Large intestine (tissue), 3 donors: Measurements from ENCODE around the gene ALK. TPM values are rescaled to one million over a fixed set of nuclear protein-coding genes. Genes with fewer than 3 reads are reported as not detected.

ENCODE experiments used
- DNase-seq, 2 donors: peaks; one replicate each; pipeline versions ENCODE4 v3.0.0 to v3.0.0-alpha.2; 2013
- H3K27ac ChIP-seq: one replicate; pipeline ENCODE4 v1.5.1; 2013; ENCODE audit warnings: low read length
- H3K27me3 ChIP-seq: 2 replicates; pipeline ENCODE4 v1.6.1; 2013; ENCODE audit warnings: low read length; ENCODE audit not compliant: control insufficient read depth, insufficient read depth
- H3K36me3 ChIP-seq: 2 replicates; pipeline ENCODE4 v1.6.1; 2013; ENCODE audit warnings: low read length; ENCODE audit not compliant: control insufficient read depth, insufficient read depth
- H3K4me1 ChIP-seq: one replicate; pipeline ENCODE4 v1.6.1; 2013; ENCODE audit warnings: low read length; ENCODE audit not compliant: control insufficient read depth, insufficient read depth
- H3K4me3 ChIP-seq: one replicate; pipeline ENCODE4 v1.5.1; 2013; ENCODE audit warnings: low read length
- H3K9me3 ChIP-seq: one replicate; pipeline ENCODE4 v1.6.1; 2013; ENCODE audit warnings: mild to moderate bottlenecking, low read depth, low read length, moderate library complexity; ENCODE audit not compliant: control insufficient read depth
- WGBS: methylation state at CpG from one replicate; pipeline ENCODE4 v1.1.5; 2013; ENCODE audit warnings: low lambda C conversion rate; ENCODE audit not compliant: insufficient coverage; 5-methylcytosine and 5-hydroxymethylcytosine counted together
- polyA plus RNA-seq: library from polyadenylated mRNA; unstranded; fragments of 120-200 nt; gene quantifications from one replicate; pipeline ENCODE4 v1.2.1, GENCODE V29; 2013

ALK gene
- polyA plus RNA-seq, 1 donor: 1.5 TPM

DNA sequence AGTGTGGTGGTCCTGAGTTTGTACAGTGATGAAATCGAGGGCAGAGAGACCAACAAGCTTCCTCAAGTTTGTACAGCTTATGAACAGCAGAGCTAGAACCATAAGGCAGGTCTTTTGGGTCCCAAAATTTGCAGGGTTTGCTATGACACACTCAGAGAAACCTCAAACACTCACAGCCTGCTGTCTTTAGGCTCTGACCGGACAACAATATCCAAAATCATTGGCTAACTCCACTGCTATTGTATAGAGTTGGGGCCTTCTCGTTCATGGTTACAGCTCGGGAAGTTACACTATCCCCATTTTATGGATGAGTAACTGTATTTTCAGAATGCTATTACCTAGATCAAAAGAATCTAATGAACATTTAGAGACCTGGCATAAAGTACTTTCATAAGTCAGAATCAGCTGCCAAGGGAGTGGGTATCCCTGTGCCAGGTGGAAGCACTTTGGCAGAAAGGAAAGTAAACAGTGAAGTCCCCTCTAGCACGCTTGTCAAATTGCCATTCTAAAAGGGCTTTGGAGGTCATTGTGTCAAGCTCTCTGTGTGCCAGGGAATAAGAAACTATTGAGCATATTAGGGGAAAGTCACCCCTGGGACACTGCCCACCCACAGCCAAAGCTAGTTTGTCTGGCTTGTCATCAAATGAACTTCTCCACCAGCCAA is 331.8 kb downstream of the ALK start:
- no CpG with 5 or more reads among the region's 5 CpGs for WGBS
- H3K4me1 ChIP-seq: no peaks in the 10 kb centered on the region
- H3K9me3 ChIP-seq: no peaks in the 10 kb centered on the region
- no peak for DNase-seq
- H3K27me3 ChIP-seq: no peaks in the 10 kb centered on the region
- H3K4me3 ChIP-seq: no peak overlapping the region
- H3K27ac ChIP-seq: no peak overlapping the region
- no peaks in the 10 kb centered on the region for H3K36me3 ChIP-seq

GRCh38 chr2:29587402-29588190 is 333.8 kb downstream of the ALK start:
- DNase-seq: no peak
- H3K4me1 ChIP-seq: no peaks in the 10 kb centered on the region
- no peaks in the 10 kb centered on the region for H3K9me3 ChIP-seq
- no peak overlapping the region for H3K27ac ChIP-seq
- WGBS: 92% methylated on average over 3 of the region's 5 CpGs
- H3K36me3 ChIP-seq: no peaks in the 10 kb centered on the region
- no peaks in the 10 kb centered on the region for H3K27me3 ChIP-seq
- no peak overlapping the region for H3K4me3 ChIP-seq

GRCh38 chr2:29586919-29587318 is 334.5 kb downstream of the ALK start:
- no peak for DNase-seq
- H3K36me3 ChIP-seq: no peaks in the 10 kb centered on the region
- H3K9me3 ChIP-seq: no peaks in the 10 kb centered on the region
- H3K27ac ChIP-seq: no peak overlapping the region
- H3K4me1 ChIP-seq: no peaks in the 10 kb centered on the region
- H3K27me3 ChIP-seq: no peaks in the 10 kb centered on the region
- WGBS: no CpG with 5 or more reads among the region's 1 CpG
- H3K4me3 ChIP-seq: no peak overlapping the region

- DNase-seq: no peak
- Histone ChIP-seq H3K27ac (no peak overlapping the region), H3K4me1 (no peaks in the 10 kb centered on the region), H3K9me3 (no peaks in the 10 kb centered on the region), H3K4me3 (no peak overlapping the region), H3K27me3 (no peaks in the 10 kb centered on the region), H3K36me3 (no peaks in the 10 kb centered on the region)
- WGBS: no CpG with 5 or more reads among the region's 1 CpG
Measured at GRCh38 chr2:29583548-29584156, 337.7 kb downstream of the ALK start.

DNA sequence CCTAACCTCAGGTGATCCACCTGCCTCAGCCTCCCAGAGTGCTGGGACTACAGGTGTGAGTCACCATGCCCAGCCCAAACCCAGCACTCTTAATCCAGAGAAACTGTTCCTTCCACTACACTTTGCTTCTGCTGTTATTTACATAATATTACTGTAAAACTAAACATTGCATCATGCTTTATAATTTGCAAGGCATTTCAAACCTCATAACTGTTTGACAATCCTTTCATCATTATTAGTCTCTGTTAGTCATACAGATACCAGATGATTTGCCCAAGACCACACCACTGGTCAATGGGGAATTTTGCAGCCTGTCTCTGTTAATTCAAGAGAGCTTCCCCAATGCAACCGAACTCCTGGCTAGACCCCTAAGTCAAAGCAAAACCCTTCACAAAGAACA is 338.3 kb downstream of the ALK start:
- no peak for DNase-seq
- H3K27ac ChIP-seq: no peak overlapping the region
- H3K4me3 ChIP-seq: no peak overlapping the region
- no CpG with 5 or more reads among the region's 1 CpG for WGBS
- H3K36me3 ChIP-seq: no peaks in the 10 kb centered on the region
- H3K27me3 ChIP-seq: no peaks in the 10 kb centered on the region
- H3K9me3 ChIP-seq: no peaks in the 10 kb centered on the region
- H3K4me1 ChIP-seq: no peaks in the 10 kb centered on the region

GRCh38 chr2:29582062-29582461 is 339.3 kb downstream of the ALK start:
- no peaks in the 10 kb centered on the region for H3K36me3 ChIP-seq
- no CpG with 5 or more reads among the region's 2 CpGs for WGBS
- H3K4me3 ChIP-seq: no peak overlapping the region
- H3K27ac ChIP-seq: no peak overlapping the region
- H3K4me1 ChIP-seq: no peaks in the 10 kb centered on the region
- no peaks in the 10 kb centered on the region for H3K27me3 ChIP-seq
- DNase-seq: no peak
- H3K9me3 ChIP-seq: no peaks in the 10 kb centered on the region

- Histone ChIP-seq H3K27me3 (no peaks in the 10 kb centered on the region), H3K9me3 (no peaks in the 10 kb centered on the region), H3K4me3 (no peak overlapping the region), H3K4me1 (no peaks in the 10 kb centered on the region), H3K27ac (no peak overlapping the region), H3K36me3 (no peaks in the 10 kb centered on the region)
- DNase-seq: no peak
- WGBS: no CpG with 5 or more reads among the region's 11 CpGs
Measured at GRCh38 chr2:29580223-29580622, 341.2 kb downstream of the ALK start.

- Histone ChIP-seq H3K9me3 (no peaks in the 10 kb centered on the region), H3K4me1 (no peaks in the 10 kb centered on the region), H3K27me3 (no peaks in the 10 kb centered on the region), H3K36me3 (no peaks in the 10 kb centered on the region), H3K4me3 (no peak overlapping the region), H3K27ac (no peak overlapping the region)
- DNase-seq: no peak
- WGBS: 60% methylated on average over 1 of the region's 8 CpGs
Measured at GRCh38 chr2:29579495-29580169, 341.8 kb downstream of the ALK start.

GRCh38 chr2:29578084-29578598 is 343.2 kb downstream of the ALK start:
- Histone ChIP-seq H3K27me3 (no peaks in the 10 kb centered on the region), H3K4me1 (no peaks in the 10 kb centered on the region), H3K9me3 (no peaks in the 10 kb centered on the region), H3K27ac (no peak overlapping the region), H3K36me3 (no peaks in the 10 kb centered on the region), H3K4me3 (no peak overlapping the region)
- no peak for DNase-seq
- no CpG with 5 or more reads among the region's 3 CpGs for WGBS

DNA sequence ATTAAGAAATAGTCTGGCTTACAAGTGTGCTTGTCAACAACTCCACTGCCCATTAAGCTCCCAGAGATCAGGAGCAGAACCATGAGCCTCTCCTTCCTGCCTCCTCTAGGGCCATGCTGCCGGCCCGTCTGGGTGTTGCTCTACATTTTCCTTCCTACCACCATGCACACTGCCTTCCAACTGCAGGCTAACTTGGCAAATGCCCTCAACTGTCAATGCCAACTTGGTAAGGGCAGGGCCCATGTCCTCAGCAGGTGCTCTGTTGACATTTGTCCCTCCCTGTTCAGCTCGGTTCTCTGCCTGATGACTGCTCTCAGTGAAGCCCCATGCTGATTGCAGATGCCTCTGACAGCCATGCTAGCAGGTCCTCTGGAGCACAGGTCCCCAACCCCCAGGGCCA is 345.2 kb downstream of the ALK start:
- no peak for DNase-seq
- no CpG with 5 or more reads among the region's 3 CpGs for WGBS
- H3K4me1 ChIP-seq: no peaks in the 10 kb centered on the region
- no peaks in the 10 kb centered on the region for H3K36me3 ChIP-seq
- no peak overlapping the region for H3K27ac ChIP-seq
- H3K27me3 ChIP-seq: no peaks in the 10 kb centered on the region
- no peaks in the 10 kb centered on the region for H3K9me3 ChIP-seq
- no peak overlapping the region for H3K4me3 ChIP-seq
